Heart left ventricle (tissue), 16 donors: Measurements from ENCODE around the gene KCNMA1. TPM values are rescaled to one million over a fixed set of nuclear protein-coding genes. Genes with fewer than 3 reads are reported as not detected.

Experiments used
- ATAC-seq, 4 donors: fragments of 200-7000 bp; cut with Tn5 transposase; one replicate each; pipeline ENCODE4 v1.9.1; 2020 to 2022; ENCODE audit warnings: moderate library complexity in 4 of 4, mild to moderate bottlenecking in 3 of 4, moderate number of reproducible peaks in 1 of 4
- DNase-seq, 5 donors: peaks; one replicate each; pipeline ENCODE4 v3.0.0-alpha.2; 2020
- H3K27ac ChIP-seq, 12 donors: fragments of 200-600 bp; sonication (generic) in 4 of 12; one replicate each; pipeline versions ENCODE4 v1.5.0 to v1.8.0; 2016 to 2022; ENCODE audit warnings: mild to moderate bottlenecking in 2 of 12
- H3K27me3 ChIP-seq, 9 donors: fragments of 200-600 bp; sonication (generic) in 2 of 9; one replicate each; pipeline versions ENCODE4 v1.5.1 to v1.8.0; 2016 to 2022; ENCODE audit warnings: mild to moderate bottlenecking in 3 of 9
- H3K36me3 ChIP-seq, 9 donors: fragments of 200-600 bp; sonication (generic) in 2 of 9; one replicate each; pipeline versions ENCODE4 v1.5.0 to v1.8.0; 2018 to 2022; ENCODE audit warnings: mild to moderate bottlenecking in 2 of 9
- H3K4me1 ChIP-seq, 12 donors: fragments of 200-600 bp; sonication (generic) in 4 of 12; one replicate each; pipeline versions ENCODE4 v1.5.0 to v1.8.0; 2016 to 2022; ENCODE audit warnings: mild to moderate bottlenecking in 3 of 12
- H3K4me3 ChIP-seq, 12 donors: fragments of 200-600 bp; sonication (generic) in 4 of 12; one replicate each; pipeline versions ENCODE4 v1.5.0 to v1.8.0; 2017 to 2022; ENCODE audit warnings: mild to moderate bottlenecking in 9 of 12, moderate library complexity in 4 of 12
- H3K9me3 ChIP-seq, 12 donors: fragments of 200-600 bp; sonication (generic) in 4 of 12; one replicate each; pipeline versions ENCODE4 v1.5.0 to v1.8.0; 2016 to 2022; ENCODE audit warnings: mild to moderate bottlenecking in 1 of 12
- POLR2A ChIP-seq, 2 donors: fragments of 450-650 bp; IDR thresholded peaks; one replicate each; pipeline ENCODE4 v1.6.1; 2017; ENCODE audit warnings: antibody characterized with exemption in 2 of 2, mild to moderate bottlenecking in 2 of 2, moderate library complexity in 2 of 2
- WGBS, 4 donors: extraction: QIAGEN DNeasy Blood & Tissue Kit in 2 of 4; methylation state at CpG; one replicate each; pipeline versions ENCODE4 v1.1.5 to v1.1.7; 2013 to 2018; 5-methylcytosine and 5-hydroxymethylcytosine counted together
- intact Hi-C, 10 donors: fragments of 100-400 bp; cut with DNase I; formaldehyde crosslinking; loops; one replicate each; pipeline versions ENCODE4 v1.11.1 to v1.14.2; 2022
- polyA plus RNA-seq, 2 donors: library from polyadenylated mRNA; stranded (reverse); fragments of 200-250 nt; gene quantifications; one replicate each; pipeline ENCODE4 v1.2.3, GENCODE V29; 2013
- total RNA-seq, 9 donors: library from RNA; depleted of rRNA in 2 of 9; stranded (reverse); fragments of >200 nt in 2 of 9; fragmentation: NEBNext Ultra II Directional in 3 of 9; extraction: Animal tissue kit (Norgen Biotek cat#: 25700) in 3 of 9; gene quantifications; one replicate each; pipeline versions ENCODE4 v1.1.0 to v1.2.4, GENCODE V29; 2016 to 2023
- TF ChIP-seq, protein P1 (sequence below), 12 donors: fragments of 200-600 bp; sonication (generic) in 4 of 12; IDR thresholded peaks; one replicate each; pipeline versions ENCODE4 v1.5.0 to v1.8.0; 2018 to 2022; ENCODE audit warnings: antibody characterized with exemption in 12 of 12, mild to moderate bottlenecking in 5 of 12
- donor health status: ischemic (EF 13 %, LVEDD 7.1; RV severe dilation, severe dysfunction).
- donor health status: healthy with polysubstance abuse.
- donor health status: DM: no; HTN: yes; CAD: no.
- donor health status: DM: no; HTN: no; CAD: no.
- donor health status: ischemic (EF 25% LVEDD 6.9; RV normal size, moderate dysfunction).
- donor health status: ischemic (EF 25% LVEDD 5.7; RV mildly dilated, moderate dysfunction).
- donor health status: healthy.
- donor health status: DM: yes; HTN: yes; CAD: no.
- donor health status: ischemic (EF 35%, LVEDD 5.7; RV mildly dilated, moderate dysfunction).
- donor health status: nonischemic (EF 11% LVEDD 7.7; RV severe dilation, severe dysfunction).
- donor health status: DM: yes; HTN: yes; CAD: no.
- donor health status: PGD.
- donor health status: ischemic (EF 29% LVEDD 5.4; RV normal size, mild dysfunction).
- donor health status: nonischemic (EF 23%, LVEDD 6.1; RV moderate dilation, normal function).

KCNMA1 gene
- total and polyA plus RNA-seq, 11 donors = 0.39 to 8.7 (median 1.7) TPM

- H3K4me1 ChIP-seq = peaks cover 0 to 13% (median 0%) of the 10 kb centered on the region in 12 donors
- intact Hi-C loops = no loop called here
- TF ChIP-seq, protein P1, sequence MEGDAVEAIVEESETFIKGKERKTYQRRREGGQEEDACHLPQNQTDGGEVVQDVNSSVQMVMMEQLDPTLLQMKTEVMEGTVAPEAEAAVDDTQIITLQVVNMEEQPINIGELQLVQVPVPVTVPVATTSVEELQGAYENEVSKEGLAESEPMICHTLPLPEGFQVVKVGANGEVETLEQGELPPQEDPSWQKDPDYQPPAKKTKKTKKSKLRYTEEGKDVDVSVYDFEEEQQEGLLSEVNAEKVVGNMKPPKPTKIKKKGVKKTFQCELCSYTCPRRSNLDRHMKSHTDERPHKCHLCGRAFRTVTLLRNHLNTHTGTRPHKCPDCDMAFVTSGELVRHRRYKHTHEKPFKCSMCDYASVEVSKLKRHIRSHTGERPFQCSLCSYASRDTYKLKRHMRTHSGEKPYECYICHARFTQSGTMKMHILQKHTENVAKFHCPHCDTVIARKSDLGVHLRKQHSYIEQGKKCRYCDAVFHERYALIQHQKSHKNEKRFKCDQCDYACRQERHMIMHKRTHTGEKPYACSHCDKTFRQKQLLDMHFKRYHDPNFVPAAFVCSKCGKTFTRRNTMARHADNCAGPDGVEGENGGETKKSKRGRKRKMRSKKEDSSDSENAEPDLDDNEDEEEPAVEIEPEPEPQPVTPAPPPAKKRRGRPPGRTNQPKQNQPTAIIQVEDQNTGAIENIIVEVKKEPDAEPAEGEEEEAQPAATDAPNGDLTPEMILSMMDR (IDR thresholded peaks at IDR 0.05) = no peak
- DNase-seq = no peak
- H3K4me3 ChIP-seq = no peak overlapping the region
- no peaks in the 10 kb centered on the region for H3K9me3 ChIP-seq
- H3K36me3 ChIP-seq = no peaks in the 10 kb centered on the region
- H3K27me3 ChIP-seq = peaks cover 0 to 4% (median 0%) of the 10 kb centered on the region in 9 donors
- peak overlapping the region in 1 of 12 donors; percentile 35 for H3K27ac ChIP-seq
- no peak for ATAC-seq
Observed at GRCh38 chr10:77583527-77583926, 54.1 kb downstream of the KCNMA1 start.

- Histone ChIP-seq H3K27me3 (peaks cover 0 to 4% (median 0%) of the 10 kb centered on the region in 9 donors), H3K27ac (no peak overlapping the region), H3K4me3 (no peak overlapping the region), H3K4me1 (peaks cover 0 to 12% (median 0%) of the 10 kb centered on the region in 12 donors), H3K36me3 (no peaks in the 10 kb centered on the region), H3K9me3 (no peaks in the 10 kb centered on the region)
- TF ChIP-seq, protein P1 (IDR thresholded peaks at IDR 0.05) = no peak
- TF ChIP-seq POLR2A (IDR thresholded peaks at IDR 0.05) = no peak
- intact Hi-C loops = no loop called here
- no peak for DNase-seq
- 76 to 94% (median 80%) methylated on average over 3 to 4 of the region's 4 CpGs for WGBS, 4 donors
- no peak for ATAC-seq
Observed at GRCh38 chr10:77582710-77583115, 54.9 kb downstream of the KCNMA1 start.

DNA sequence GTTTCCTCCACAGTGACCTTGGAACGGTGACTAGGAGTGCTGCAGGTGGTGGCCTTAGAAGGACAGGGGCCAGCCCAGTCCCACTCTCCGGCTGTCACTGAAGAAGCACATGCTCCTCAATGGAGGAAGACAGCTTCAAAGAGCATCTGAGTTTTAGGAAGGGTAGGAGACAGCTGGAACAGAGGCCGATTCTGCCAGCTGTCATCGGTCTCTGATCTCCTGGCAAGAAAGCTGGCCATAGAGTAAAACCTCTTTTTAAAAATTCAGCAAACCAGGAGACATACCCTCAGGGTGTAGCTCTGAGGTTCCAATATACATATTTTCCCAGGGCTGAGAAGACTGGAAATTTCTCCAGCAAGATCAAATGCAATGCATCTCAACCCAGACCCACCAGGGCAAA is 55.9 kb downstream of the KCNMA1 start:
- peak overlapping the region in 1 of 12 donors; percentile 36 for H3K27ac ChIP-seq
- intact Hi-C loops = no loop called here
- WGBS, 4 donors = 86 to 93% (median 92%) methylated on average over 3 to 4 of the region's 4 CpGs
- no peaks in the 10 kb centered on the region for H3K9me3 ChIP-seq
- DNase-seq (no peak), ATAC-seq (no peak)
- H3K4me1 ChIP-seq = peaks cover 0 to 10% (median 0%) of the 10 kb centered on the region in 12 donors
- H3K4me3 ChIP-seq = no peak overlapping the region
- no peak for TF ChIP-seq POLR2A (IDR thresholded peaks at IDR 0.05)
- TF ChIP-seq, protein P1 (IDR thresholded peaks at IDR 0.05) = no peak
- no peaks in the 10 kb centered on the region for H3K36me3 ChIP-seq
- peaks cover 0 to 4% (median 0%) of the 10 kb centered on the region in 9 donors for H3K27me3 ChIP-seq

DNA sequence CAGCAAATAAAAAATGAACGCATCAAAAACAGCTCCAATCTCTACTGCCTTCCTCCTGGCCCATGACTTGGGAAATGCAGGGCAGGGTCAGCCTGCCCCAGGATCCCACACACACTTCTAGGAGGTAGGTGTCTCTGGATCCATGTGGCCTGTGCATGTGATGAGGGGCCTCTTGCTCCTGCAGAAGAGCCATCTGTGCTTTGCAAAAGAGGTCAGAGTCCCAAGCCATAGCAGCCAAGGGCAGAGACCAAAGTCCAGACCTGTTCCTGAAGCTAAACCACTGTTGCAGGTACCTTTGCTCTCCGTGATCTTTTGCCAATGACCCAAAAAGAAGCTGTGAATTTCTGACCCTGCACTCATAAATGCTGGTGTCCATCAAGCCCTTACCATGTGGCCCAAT is 57.1 kb downstream of the KCNMA1 start:
- Histone ChIP-seq H3K9me3 (no peaks in the 10 kb centered on the region), H3K36me3 (no peaks in the 10 kb centered on the region), H3K27ac (no peak overlapping the region), H3K27me3 (peaks cover 0 to 4% (median 0%) of the 10 kb centered on the region in 9 donors), H3K4me3 (no peak overlapping the region), H3K4me1 (peaks cover 0 to 10% (median 0%) of the 10 kb centered on the region in 12 donors)
- WGBS, 4 donors = 82 to 93% (median 86%) methylated on average over 2 of the region's 2 CpGs
- no peak for DNase-seq
- no peak for ATAC-seq
- TF ChIP-seq, protein P1 (IDR thresholded peaks at IDR 0.05) = no peak
- no peak for TF ChIP-seq POLR2A (IDR thresholded peaks at IDR 0.05)
- intact Hi-C loops = no loop called here
